ENCODE measurements around the gene SDF2L1. TPM values are rescaled to one million over a fixed set of nuclear protein-coding genes. Genes with fewer than 3 reads are reported as not detected.

The SDF2L1 gene
- total RNA-seq, 4 donors from 2014 or later = 60.2 to 444 (median 210) TPM

DNA sequence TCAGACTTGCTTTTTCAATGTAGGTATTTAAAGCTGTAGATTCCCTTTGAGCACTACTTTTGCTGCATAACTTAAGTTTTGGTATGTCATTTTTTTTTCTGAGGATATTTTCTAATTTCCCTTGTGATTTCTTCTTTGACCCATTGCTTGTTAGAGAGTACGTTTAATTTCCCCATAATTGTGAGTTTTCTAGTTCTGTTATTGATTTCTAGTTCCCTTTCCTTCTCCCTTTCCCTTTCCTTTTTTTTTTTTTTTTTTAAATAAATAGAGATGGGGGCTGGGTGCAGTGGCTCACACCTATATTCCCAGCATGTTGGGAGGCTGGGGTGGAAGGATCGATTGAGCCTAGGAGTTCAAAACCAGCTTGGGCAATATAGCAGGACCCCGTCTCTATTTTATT lies 43.8 kb upstream of the SDF2L1 start:
- Histone ChIP-seq H3K27me3 (no peaks in the 10 kb centered on the region), H3K36me3 (peaks cover 0 to 16% of the 10 kb centered on the region in 2 donors), H3K4me1 (peaks cover 0 to 5% of the 10 kb centered on the region in 2 donors), H3K27ac (no peak overlapping the region), H3K4me3 (replicated peaks in 1 of 3) (no peak overlapping the region), H3K9me3 (no peaks in the 10 kb centered on the region)
- 93 to 95% methylated on average over 3 of the region's 3 CpGs for WGBS, 2 donors
- DNase-seq = no peak
- intact Hi-C loops (cut with DNase I) = no loop called here
- no peak for TF ChIP-seq POLR2A (IDR thresholded peaks at IDR 0.05)
- TF ChIP-seq, protein P1, sequence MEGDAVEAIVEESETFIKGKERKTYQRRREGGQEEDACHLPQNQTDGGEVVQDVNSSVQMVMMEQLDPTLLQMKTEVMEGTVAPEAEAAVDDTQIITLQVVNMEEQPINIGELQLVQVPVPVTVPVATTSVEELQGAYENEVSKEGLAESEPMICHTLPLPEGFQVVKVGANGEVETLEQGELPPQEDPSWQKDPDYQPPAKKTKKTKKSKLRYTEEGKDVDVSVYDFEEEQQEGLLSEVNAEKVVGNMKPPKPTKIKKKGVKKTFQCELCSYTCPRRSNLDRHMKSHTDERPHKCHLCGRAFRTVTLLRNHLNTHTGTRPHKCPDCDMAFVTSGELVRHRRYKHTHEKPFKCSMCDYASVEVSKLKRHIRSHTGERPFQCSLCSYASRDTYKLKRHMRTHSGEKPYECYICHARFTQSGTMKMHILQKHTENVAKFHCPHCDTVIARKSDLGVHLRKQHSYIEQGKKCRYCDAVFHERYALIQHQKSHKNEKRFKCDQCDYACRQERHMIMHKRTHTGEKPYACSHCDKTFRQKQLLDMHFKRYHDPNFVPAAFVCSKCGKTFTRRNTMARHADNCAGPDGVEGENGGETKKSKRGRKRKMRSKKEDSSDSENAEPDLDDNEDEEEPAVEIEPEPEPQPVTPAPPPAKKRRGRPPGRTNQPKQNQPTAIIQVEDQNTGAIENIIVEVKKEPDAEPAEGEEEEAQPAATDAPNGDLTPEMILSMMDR (IDR thresholded peaks at IDR 0.05) = no peak

DNA sequence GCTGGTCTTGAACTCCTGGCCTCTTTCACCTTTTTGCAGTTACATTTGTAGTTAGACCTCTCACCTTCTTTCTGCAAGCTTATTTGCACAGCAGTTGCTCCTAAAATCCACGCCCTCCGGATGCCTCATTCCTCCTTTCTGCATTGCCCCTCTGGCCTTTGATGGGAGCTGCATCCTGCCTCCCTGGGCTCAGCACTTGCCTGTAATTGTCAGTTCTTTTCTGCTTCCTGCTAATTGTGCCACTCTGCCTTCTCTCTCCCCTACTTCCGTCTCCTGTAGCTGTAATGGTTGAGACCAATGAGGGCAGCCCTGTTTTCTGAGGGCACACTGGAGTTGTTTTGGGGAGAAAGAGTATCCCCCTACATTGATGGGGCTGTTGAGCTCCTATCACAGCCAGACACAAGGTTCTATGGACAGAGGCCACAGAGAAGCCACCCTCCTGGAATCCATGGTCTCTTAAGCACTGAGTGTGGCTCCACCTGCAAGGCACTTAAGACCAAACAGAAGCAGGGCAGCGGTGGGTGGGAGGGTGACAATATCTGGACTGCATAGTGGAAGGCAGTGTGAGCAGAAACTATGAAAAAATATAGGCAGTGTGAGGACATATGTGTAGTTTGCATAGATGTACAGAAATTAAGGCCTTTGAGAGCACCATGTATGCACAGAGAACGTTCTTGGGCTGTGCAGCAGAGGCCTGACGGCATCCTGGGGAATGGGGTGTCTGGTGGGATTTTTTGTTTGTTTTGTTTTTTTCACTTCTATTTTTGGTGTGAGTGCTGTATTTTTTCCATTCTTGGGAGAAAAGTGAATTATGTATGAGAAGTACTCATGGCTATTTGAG lies 42.8 kb upstream of the SDF2L1 start:
- Histone ChIP-seq H3K36me3 (peaks cover 0 to 7% of the 10 kb centered on the region in 2 donors), H3K27ac (no peak overlapping the region), H3K4me3 (replicated peaks in 1 of 3) (no peak overlapping the region), H3K4me1 (peaks cover 0 to 5% of the 10 kb centered on the region in 2 donors), H3K27me3 (no peaks in the 10 kb centered on the region), H3K9me3 (no peaks in the 10 kb centered on the region)
- no peak for DNase-seq
- 73 to 81% methylated on average over 6 of the region's 6 CpGs for WGBS, 2 donors
- intact Hi-C loops (cut with DNase I) = no loop called here
- TF ChIP-seq, protein P1 (IDR thresholded peaks at IDR 0.05) = no peak
- no peak for TF ChIP-seq POLR2A (IDR thresholded peaks at IDR 0.05)

DNA sequence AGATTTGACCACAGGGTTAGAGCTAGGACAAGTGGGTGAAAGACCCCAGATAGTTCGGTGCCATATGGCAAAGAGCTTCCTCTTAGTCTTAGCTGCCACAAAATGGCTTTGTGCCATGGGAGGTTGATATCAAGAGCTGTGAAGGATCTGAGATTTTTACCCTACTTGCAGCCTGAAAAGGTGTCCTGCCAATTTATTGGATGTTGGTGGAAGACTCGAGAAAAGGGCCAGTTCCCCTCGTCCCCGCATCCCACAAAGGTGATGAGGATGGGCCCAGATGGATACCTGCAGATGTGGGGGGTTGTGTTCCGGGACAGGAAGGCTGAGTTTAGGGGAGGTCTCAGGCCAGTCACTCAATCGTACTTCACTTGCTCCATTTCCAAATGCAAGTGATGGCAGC lies 39.5 kb upstream of the SDF2L1 start:
- intact Hi-C loops (cut with DNase I) = no loop called here
- Histone ChIP-seq H3K9me3 (no peaks in the 10 kb centered on the region), H3K27me3 (no peaks in the 10 kb centered on the region), H3K4me3 (replicated peaks in 1 of 3) (no peak overlapping the region), H3K27ac (no peak overlapping the region), H3K4me1 (peaks cover 0 to 6% of the 10 kb centered on the region in 2 donors), H3K36me3 (no peaks in the 10 kb centered on the region)
- 91 to 93% methylated on average over 6 of the region's 6 CpGs for WGBS, 2 donors
- DNase-seq = no peak
- TF ChIP-seq, protein P1 (IDR thresholded peaks at IDR 0.05) = no peak
- no peak for TF ChIP-seq POLR2A (IDR thresholded peaks at IDR 0.05)

DNA sequence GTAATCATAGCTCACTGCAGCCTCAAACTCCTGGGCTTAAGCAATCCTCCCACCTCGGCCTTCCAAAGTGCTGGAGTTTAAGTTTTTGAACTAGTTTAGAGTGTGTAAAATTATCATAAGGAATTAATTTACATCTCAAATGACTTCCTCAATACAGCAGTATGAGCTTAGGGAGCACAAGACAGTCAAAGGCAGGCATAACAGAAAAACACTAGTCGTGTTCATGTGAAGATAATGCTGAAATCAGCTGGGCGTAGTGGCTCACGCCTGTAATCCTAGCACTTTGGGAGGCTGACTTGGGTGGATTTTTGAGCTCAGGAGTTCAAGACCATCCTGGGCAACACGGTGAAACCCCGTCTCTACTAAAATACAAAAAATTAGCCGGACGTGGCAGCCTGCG lies 38.1 kb upstream of the SDF2L1 start:
- intact Hi-C loops (cut with DNase I) = no loop called here
- no peak for DNase-seq
- no peaks in the 10 kb centered on the region for H3K36me3 ChIP-seq
- H3K27ac ChIP-seq = no peak overlapping the region
- 92 to 93% methylated on average over 9 of the region's 9 CpGs for WGBS, 2 donors
- H3K9me3 ChIP-seq = no peaks in the 10 kb centered on the region
- TF ChIP-seq, protein P1 (IDR thresholded peaks at IDR 0.05) = no peak
- TF ChIP-seq POLR2A (IDR thresholded peaks at IDR 0.05) = no peak
- H3K4me1 ChIP-seq = peaks cover 0 to 11% of the 10 kb centered on the region in 2 donors
- no peak overlapping the region for H3K4me3 ChIP-seq (replicated peaks in 1 of 3)
- H3K27me3 ChIP-seq = no peaks in the 10 kb centered on the region

DNA sequence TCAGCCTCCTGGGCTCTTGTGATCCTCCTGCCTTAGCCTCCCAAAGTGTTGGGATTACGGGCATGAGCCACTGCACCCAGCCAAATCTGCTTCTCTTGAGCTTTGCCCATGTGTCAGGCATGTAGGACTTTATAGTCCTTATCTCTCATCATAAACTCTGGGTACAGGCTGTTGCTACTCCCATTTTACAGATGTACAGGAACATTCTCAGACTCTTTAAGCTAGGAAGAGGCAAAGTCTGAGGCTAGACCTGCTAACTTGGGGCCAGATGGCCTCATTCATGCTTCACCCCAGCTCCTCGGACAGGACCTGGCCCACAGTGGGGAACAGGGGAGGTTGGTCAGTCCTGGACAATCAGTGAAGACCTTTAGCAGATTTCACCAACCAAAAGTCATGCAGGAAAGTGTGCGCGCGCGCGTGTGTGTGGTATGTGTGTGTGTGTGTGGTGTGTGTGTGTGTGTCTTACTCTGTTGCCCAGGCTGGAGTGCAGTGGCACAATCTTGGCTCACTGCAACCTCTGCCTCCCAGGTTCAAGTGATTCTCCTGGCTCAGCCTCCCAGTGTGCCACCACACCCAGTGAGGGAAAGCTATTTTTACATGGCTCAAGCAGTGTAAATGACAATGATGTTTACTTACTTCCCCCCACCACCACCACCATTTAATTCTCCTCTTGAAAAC lies 36.1 kb upstream of the SDF2L1 start:
- H3K4me1 ChIP-seq = peaks cover 0 to 6% of the 10 kb centered on the region in 2 donors
- H3K36me3 ChIP-seq = no peaks in the 10 kb centered on the region
- intact Hi-C loops (cut with DNase I) = no loop called here
- TF ChIP-seq POLR2A (IDR thresholded peaks at IDR 0.05) = no peak
- TF ChIP-seq, protein P1 (IDR thresholded peaks at IDR 0.05) = no peak
- no peak overlapping the region for H3K4me3 ChIP-seq (replicated peaks in 1 of 3)
- H3K27ac ChIP-seq = no peak overlapping the region
- no peaks in the 10 kb centered on the region for H3K9me3 ChIP-seq
- DNase-seq = no peak
- 92 to 100% methylated on average over 6 to 7 of the region's 7 CpGs for WGBS, 2 donors
- no peaks in the 10 kb centered on the region for H3K27me3 ChIP-seq

All from thyroid gland (tissue), 4 donors.